ENCODE data around the gene NR1I2.

NR1I2 gene

DNA sequence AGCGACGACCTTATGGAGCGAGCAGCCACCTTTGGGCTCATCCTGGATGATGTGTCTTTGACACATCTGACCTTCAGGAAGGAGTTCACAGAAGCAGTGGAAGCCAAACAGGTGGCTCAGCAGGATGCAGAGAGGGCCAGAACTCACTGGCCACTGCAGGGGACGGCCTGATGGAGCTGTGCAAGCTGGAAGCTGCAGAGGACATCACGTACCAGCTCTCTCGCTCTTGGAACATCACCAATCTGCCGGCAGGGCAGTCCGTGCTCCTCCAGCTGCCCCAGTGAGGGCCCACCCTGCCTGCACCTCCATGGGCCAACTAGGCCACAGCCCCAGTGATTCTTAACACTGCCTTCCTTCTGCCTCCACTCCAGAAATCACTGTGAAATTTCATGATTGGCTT is 10.4 kb downstream of the NR1I2 start:
- TF ChIP-seq ZFP30 (CRISPR knock-in tag; IDR thresholded peaks at IDR 0.05): no peak
- TF ChIP-seq ZNF8 (CRISPR knock-in tag; IDR thresholded peaks at IDR 0.05): no peak
- TF ChIP-seq ARNTL (CRISPR knock-in tag; IDR thresholded peaks at IDR 0.05; ENCODE audit: borderline replicate concordance, low read depth): no peak
- TF ChIP-seq, protein P1, sequence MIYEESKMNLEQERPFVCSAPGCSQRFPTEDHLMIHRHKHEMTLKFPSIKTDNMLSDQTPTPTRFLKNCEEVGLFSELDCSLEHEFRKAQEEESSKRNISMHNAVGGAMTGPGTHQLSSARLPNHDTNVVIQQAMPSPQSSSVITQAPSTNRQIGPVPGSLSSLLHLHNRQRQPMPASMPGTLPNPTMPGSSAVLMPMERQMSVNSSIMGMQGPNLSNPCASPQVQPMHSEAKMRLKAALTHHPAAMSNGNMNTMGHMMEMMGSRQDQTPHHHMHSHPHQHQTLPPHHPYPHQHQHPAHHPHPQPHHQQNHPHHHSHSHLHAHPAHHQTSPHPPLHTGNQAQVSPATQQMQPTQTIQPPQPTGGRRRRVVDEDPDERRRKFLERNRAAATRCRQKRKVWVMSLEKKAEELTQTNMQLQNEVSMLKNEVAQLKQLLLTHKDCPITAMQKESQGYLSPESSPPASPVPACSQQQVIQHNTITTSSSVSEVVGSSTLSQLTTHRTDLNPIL (CRISPR knock-in tag; IDR thresholded peaks at IDR 0.05; ENCODE audit: low read depth): no peak
- TF ChIP-seq CSDC2 (CRISPR knock-in tag; IDR thresholded peaks at IDR 0.05): no peak
- ATAC-seq: no peak

DNA sequence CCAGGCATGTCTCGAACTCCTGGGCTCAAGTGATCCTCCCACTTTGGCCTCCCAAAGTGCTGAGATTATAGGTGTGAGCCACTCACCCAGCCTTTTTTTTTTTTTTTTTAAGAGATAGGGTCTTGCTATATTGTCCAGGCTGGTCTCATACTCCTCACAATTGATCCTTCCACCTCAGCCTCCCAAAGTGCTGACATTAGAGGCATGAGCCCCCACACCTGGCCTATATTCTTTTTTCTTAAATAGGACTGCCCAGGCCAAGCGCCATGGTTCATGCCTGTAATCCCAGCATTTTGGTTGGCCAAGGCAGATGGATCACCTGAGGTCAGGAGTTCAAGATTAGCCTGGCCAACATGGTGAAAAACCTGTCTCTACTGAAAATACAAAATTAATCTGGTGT is 12.5 kb downstream of the NR1I2 start:
- no peak for ATAC-seq
- TF ChIP-seq ZNF8 (CRISPR knock-in tag; IDR thresholded peaks at IDR 0.05) (no peak), ZNF565 (CRISPR knock-in tag; conservative IDR thresholded peaks at IDR 0.05; ENCODE audit: low read depth) (no peak), BACH2 (CRISPR knock-in tag; IDR thresholded peaks at IDR 0.05; ENCODE audit: borderline replicate concordance) (no peak), ISL1 (CRISPR knock-in tag; IDR thresholded peaks at IDR 0.05) (no peak), TCF4 (CRISPR knock-in tag; IDR thresholded peaks at IDR 0.05; ENCODE audit: borderline replicate concordance) (no peak), OSR1 (CRISPR knock-in tag; IDR thresholded peaks at IDR 0.05) (no peak), SNAI2 (CRISPR knock-in tag; IDR thresholded peaks at IDR 0.05) (no peak)
- TF ChIP-seq, protein P2, sequence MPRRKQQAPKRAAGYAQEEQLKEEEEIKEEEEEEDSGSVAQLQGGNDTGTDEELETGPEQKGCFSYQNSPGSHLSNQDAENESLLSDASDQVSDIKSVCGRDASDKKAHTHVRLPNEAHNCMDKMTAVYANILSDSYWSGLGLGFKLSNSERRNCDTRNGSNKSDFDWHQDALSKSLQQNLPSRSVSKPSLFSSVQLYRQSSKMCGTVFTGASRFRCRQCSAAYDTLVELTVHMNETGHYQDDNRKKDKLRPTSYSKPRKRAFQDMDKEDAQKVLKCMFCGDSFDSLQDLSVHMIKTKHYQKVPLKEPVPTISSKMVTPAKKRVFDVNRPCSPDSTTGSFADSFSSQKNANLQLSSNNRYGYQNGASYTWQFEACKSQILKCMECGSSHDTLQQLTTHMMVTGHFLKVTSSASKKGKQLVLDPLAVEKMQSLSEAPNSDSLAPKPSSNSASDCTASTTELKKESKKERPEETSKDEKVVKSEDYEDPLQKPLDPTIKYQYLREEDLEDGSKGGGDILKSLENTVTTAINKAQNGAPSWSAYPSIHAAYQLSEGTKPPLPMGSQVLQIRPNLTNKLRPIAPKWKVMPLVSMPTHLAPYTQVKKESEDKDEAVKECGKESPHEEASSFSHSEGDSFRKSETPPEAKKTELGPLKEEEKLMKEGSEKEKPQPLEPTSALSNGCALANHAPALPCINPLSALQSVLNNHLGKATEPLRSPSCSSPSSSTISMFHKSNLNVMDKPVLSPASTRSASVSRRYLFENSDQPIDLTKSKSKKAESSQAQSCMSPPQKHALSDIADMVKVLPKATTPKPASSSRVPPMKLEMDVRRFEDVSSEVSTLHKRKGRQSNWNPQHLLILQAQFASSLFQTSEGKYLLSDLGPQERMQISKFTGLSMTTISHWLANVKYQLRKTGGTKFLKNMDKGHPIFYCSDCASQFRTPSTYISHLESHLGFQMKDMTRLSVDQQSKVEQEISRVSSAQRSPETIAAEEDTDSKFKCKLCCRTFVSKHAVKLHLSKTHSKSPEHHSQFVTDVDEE (CRISPR knock-in tag; IDR thresholded peaks at IDR 0.05): no peak
- TF ChIP-seq, protein P3, sequence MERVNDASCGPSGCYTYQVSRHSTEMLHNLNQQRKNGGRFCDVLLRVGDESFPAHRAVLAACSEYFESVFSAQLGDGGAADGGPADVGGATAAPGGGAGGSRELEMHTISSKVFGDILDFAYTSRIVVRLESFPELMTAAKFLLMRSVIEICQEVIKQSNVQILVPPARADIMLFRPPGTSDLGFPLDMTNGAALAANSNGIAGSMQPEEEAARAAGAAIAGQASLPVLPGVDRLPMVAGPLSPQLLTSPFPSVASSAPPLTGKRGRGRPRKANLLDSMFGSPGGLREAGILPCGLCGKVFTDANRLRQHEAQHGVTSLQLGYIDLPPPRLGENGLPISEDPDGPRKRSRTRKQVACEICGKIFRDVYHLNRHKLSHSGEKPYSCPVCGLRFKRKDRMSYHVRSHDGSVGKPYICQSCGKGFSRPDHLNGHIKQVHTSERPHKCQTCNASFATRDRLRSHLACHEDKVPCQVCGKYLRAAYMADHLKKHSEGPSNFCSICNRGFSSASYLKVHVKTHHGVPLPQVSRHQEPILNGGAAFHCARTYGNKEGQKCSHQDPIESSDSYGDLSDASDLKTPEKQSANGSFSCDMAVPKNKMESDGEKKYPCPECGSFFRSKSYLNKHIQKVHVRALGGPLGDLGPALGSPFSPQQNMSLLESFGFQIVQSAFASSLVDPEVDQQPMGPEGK (CRISPR knock-in tag; IDR thresholded peaks at IDR 0.05; ENCODE audit: borderline replicate concordance): no peak

DNA sequence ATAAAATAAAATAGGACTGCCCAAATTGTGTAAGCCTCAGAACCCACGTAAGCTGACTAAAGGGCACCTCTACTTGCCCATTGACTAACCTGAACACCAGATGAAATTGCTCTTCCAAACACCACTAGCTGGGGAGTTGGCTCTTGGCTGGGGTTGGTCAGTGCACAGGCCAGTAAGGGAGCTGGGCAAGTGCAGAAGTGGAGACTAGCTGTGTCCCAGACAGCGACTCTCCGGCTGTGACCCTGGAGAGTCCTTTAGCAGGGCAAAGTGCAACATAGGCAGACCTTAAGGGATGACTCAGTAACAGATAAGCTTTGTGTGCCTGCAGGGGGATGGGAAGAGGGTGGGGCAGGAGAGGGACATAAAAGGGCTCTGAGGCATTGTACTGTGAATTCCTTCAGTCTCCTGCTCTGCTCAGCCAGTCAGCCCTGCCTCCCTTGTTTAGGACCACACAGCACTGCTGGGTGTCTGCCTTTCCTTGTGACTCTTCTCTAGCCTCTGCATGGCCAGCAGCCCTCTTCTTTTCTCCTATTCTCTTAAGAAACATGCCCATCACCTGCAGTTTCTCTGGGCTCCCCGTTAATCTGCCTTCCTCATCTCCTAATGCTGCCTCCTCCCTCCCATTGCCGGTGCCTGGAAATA is 13.2 kb downstream of the NR1I2 start:
- peak; percentile 55 for ATAC-seq

DNA sequence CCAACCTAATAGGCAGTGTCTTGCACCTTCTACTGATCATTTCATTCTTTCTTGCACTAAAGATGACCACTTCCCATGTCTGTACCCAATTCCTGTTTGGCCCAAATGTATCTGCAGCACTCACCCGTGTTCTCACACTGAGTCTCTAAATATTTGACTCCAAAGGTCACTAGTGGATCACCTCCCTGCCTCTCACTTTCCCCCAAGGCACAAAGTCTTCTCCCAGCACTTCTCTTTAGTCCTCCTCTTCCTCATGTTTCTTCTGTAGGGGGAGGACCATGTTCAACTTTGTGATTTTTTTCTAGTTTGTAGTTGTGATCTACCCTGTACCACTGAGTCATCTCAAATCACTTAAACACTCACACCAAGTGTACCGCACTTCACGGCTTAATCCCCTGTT is 13.9 kb downstream of the NR1I2 start:
- TF ChIP-seq, protein P3 (CRISPR knock-in tag; IDR thresholded peaks at IDR 0.05; ENCODE audit: borderline replicate concordance): no peak
- no peak for TF ChIP-seq CSDC2 (CRISPR knock-in tag; IDR thresholded peaks at IDR 0.05)
- TF ChIP-seq ESRRG (CRISPR knock-in tag; IDR thresholded peaks at IDR 0.05): no peak
- TF ChIP-seq ZNF565 (CRISPR knock-in tag; conservative IDR thresholded peaks at IDR 0.05; ENCODE audit: low read depth): no peak
- no peak for TF ChIP-seq ZFP3 (CRISPR knock-in tag; IDR thresholded peaks at IDR 0.05)
- no peak for TF ChIP-seq PPARA (CRISPR knock-in tag; IDR thresholded peaks at IDR 0.05; ENCODE audit: borderline replicate concordance)
- no peak for TF ChIP-seq GLIS3 (CRISPR knock-in tag; IDR thresholded peaks at IDR 0.05)
- TF ChIP-seq, protein P4, sequence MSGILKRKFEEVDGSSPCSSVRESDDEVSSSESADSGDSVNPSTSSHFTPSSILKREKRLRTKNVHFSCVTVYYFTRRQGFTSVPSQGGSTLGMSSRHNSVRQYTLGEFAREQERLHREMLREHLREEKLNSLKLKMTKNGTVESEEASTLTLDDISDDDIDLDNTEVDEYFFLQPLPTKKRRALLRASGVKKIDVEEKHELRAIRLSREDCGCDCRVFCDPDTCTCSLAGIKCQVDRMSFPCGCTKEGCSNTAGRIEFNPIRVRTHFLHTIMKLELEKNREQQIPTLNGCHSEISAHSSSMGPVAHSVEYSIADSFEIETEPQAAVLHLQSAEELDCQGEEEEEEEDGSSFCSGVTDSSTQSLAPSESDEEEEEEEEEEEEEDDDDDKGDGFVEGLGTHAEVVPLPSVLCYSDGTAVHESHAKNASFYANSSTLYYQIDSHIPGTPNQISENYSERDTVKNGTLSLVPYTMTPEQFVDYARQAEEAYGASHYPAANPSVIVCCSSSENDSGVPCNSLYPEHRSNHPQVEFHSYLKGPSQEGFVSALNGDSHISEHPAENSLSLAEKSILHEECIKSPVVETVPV (CRISPR knock-in tag; IDR thresholded peaks at IDR 0.05): no peak
- TF ChIP-seq OSR1 (CRISPR knock-in tag; IDR thresholded peaks at IDR 0.05): no peak
- TF ChIP-seq, protein P1 (CRISPR knock-in tag; IDR thresholded peaks at IDR 0.05; ENCODE audit: low read depth): no peak
- TF ChIP-seq ZNF8 (CRISPR knock-in tag; IDR thresholded peaks at IDR 0.05): no peak
- no peak for TF ChIP-seq RARB (CRISPR knock-in tag; IDR thresholded peaks at IDR 0.05)
- no peak for ATAC-seq

More for the DNA sequence above, 13.2 kb downstream of the NR1I2 start:
- no peak for TF ChIP-seq PPARA (CRISPR knock-in tag; IDR thresholded peaks at IDR 0.05; ENCODE audit: borderline replicate concordance)
- no peak for TF ChIP-seq ZNF70 (CRISPR knock-in tag; IDR thresholded peaks at IDR 0.05)
- no peak for TF ChIP-seq ZNF8 (CRISPR knock-in tag; IDR thresholded peaks at IDR 0.05)
- TF ChIP-seq RARB (CRISPR knock-in tag; IDR thresholded peaks at IDR 0.05): no peak

Data from SK-N-SH treated with all-trans-retinoic acid at 6 μM for 48 hours (cell line).